Epithelial cell of esophagus (primary cell): ENCODE measurements around the gene ZNF366.
A peak's percentile ranks its signal among the peaks of the same experiment; 100 is the strongest.

Experiments
- DNase-seq: peaks from one replicate; pipeline ENCODE4 v3.0.0; 2010; ENCODE audit warnings: low read depth
- H3K4me3 ChIP-seq: 2 replicates; pipeline ENCODE4 v1.5.1; 2011; ENCODE audit warnings: mild to moderate bottlenecking, low read length, control low read depth
- CTCF ChIP-seq: IDR thresholded peaks from 2 replicates; pipeline ENCODE4 v1.5.1; 2011; ENCODE audit warnings: low read depth, mild to moderate bottlenecking, low read length, control low read depth, inconsistent platforms; ENCODE audit not compliant: insufficient read depth; ENCODE audit errors: missing control alignments

Gene ZNF366

GRCh38 chr5:72507231-72507906 lies at the start of gene ZNF366:
ZNF366 (minus strand) TSS chr5:72507410; CDS start chr5:72461496, 45,914 bp downstream.
- TF ChIP-seq CTCF = no peak
- DNase-seq = no peak
- no peak within 1 kb of the TSS for H3K4me3 ChIP-seq

- peak; percentile 45 for DNase-seq
- peak overlapping the region; percentile 18 for H3K4me3 ChIP-seq
- TF ChIP-seq CTCF = peak; percentile 10
Observed at GRCh38 chr5:72556351-72557166, 49.3 kb upstream of the ZNF366 start.

GRCh38 chr5:72555871-72556270 lies 48.7 kb upstream of the ZNF366 start:
- TF ChIP-seq CTCF = no peak
- no peak overlapping the region for H3K4me3 ChIP-seq
- DNase-seq = no peak

- no peak for DNase-seq
- H3K4me3 ChIP-seq = no peak overlapping the region
- no peak for TF ChIP-seq CTCF
Observed at GRCh38 chr5:72554897-72555296, 47.7 kb upstream of the ZNF366 start.

GRCh38 chr5:72552041-72552557 lies 44.9 kb upstream of the ZNF366 start:
- peak; percentile 61 for DNase-seq
- H3K4me3 ChIP-seq = no peak overlapping the region
- no peak for TF ChIP-seq CTCF

GRCh38 chr5:72550595-72550994 lies 43.4 kb upstream of the ZNF366 start:
- TF ChIP-seq CTCF = no peak
- H3K4me3 ChIP-seq = no peak overlapping the region

More at GRCh38 chr5:72550595-72550994, 43.4 kb upstream of the ZNF366 start:
- no peak for DNase-seq
